Measurements from ENCODE around the gene CEP70. TPM values are rescaled to one million over a fixed set of nuclear protein-coding genes. Genes with fewer than 3 reads are reported as not detected.

Gene CEP70
- total and polyA plus RNA-seq, 10 of the 15 experiments (the other 5 are each of a cell fraction or from before 2014, with no cell fraction given): 1.4 to 9.3 (median 2.2) TPM

GRCh38 chr3:138507524-138507923 is 86.5 kb downstream of the CEP70 start (continued):
- TF ChIP-seq PBX3 (IDR thresholded peaks at IDR 0.05; ENCODE audit: insufficient replicate concordance, low read depth, low read length): no peak
- no peak for TF ChIP-seq TCF12 (IDR thresholded peaks at IDR 0.05; ENCODE audit: low read depth, low read length)
- TF ChIP-seq YBX1 (IDR thresholded peaks at IDR 0.05): no peak
- TF ChIP-seq TCF7 (IDR thresholded peaks at IDR 0.05; ENCODE audit: borderline replicate concordance): no peak
- TF ChIP-seq STAT3 (IDR thresholded peaks at IDR 0.05; ENCODE audit: low read depth, low read length): no peak
- TF ChIP-seq NR2C2 (IDR thresholded peaks at IDR 0.05; ENCODE audit: borderline replicate concordance, control insufficient read depth, insufficient read length, low read depth): no peak
- TF ChIP-seq ZNF384 (IDR thresholded peaks at IDR 0.05; ENCODE audit: borderline replicate concordance, low read depth, low read length): no peak
- no peak for TF ChIP-seq TBL1XR1 (IDR thresholded peaks at IDR 0.05; ENCODE audit: low read depth, low read length)

GRCh38 chr3:138498991-138499390 is 95.1 kb downstream of the CEP70 start:
- Histone ChIP-seq H3K27ac (ENCODE audit: control insufficient read depth, insufficient read depth) (no peak overlapping the region), H3K4me1 (ENCODE audit: control insufficient read depth, insufficient read depth, low read length) (no peaks in the 10 kb centered on the region), H3K9me3 (replicated peaks; ENCODE audit: control insufficient read depth, insufficient read depth, low read length) (no peaks in the 10 kb centered on the region), H4K20me1 (ENCODE audit: control insufficient read depth, insufficient read depth) (no peaks in the 10 kb centered on the region), H3K4me3 (no peak overlapping the region), H3K36me3 (ENCODE audit: control insufficient read depth in 2 of 2, insufficient read depth in 2 of 2, low read length in 1 of 2) (no peaks in the 10 kb centered on the region), H3K9ac (ENCODE audit: control insufficient read depth, insufficient read depth, low read length) (no peak overlapping the region), H2AFZ (ENCODE audit: control insufficient read depth, low read depth, low read length) (no peak overlapping the region), H3K4me2 (ENCODE audit: control insufficient read depth, insufficient read depth) (no peak overlapping the region), H3K27me3 (replicated peaks in 1 of 2; ENCODE audit: control insufficient read depth in 2 of 2, insufficient read depth in 2 of 2, low read length in 1 of 2) (no peaks in the 10 kb centered on the region), H3K79me2 (ENCODE audit: control insufficient read depth, insufficient read depth, low read length) (no peaks in the 10 kb centered on the region)
- intact Hi-C loops (cut with micrococcal nuclease; ENCODE audit: unreplicated experiment): no loop called here
- ChIA-PET RAD21 (ENCODE audit: unreplicated experiment) (no interaction called here), POLR2A (no interaction called here), CTCF (no interaction called here), SMC1A (ENCODE audit: uncharacterized antibody, unreplicated experiment) (no interaction called here)
- in situ Hi-C loops (cut with MboI): no loop called here
- FAIRE-seq: no peak
- no TSS peak for BruUV-seq (replicated peaks)
- DNase-seq (ENCODE audit: low read depth, low spot score): no peak
- no peak for ATAC-seq
- TF ChIP-seq HSF1 (IDR thresholded peaks at IDR 0.05; ENCODE audit: low read depth, low read length): no peak
- TF ChIP-seq SP1 (IDR thresholded peaks at IDR 0.05; ENCODE audit: low read depth, low read length): no peak
- TF ChIP-seq MTA3 (IDR thresholded peaks at IDR 0.05; ENCODE audit: borderline replicate concordance, low read length): no peak
- TF ChIP-seq ZBED1 (IDR thresholded peaks at IDR 0.05; ENCODE audit: borderline replicate concordance): no peak
- TF ChIP-seq PKNOX1 (IDR thresholded peaks at IDR 0.05): no peak
- TF ChIP-seq POLR2AphosphoS5 (IDR thresholded peaks at IDR 0.05; ENCODE audit: low read length): no peak
- no peak for TF ChIP-seq CBX3 (IDR thresholded peaks at IDR 0.05; ENCODE audit: borderline replicate concordance, low read depth)
- no peak for TF ChIP-seq NRF1 (conservative IDR thresholded peaks at IDR 0.05; ENCODE audit: low read depth, low read length)
- no peak for TF ChIP-seq DPF2 (IDR thresholded peaks at IDR 0.05)
- TF ChIP-seq MXI1 (IDR thresholded peaks at IDR 0.05; ENCODE audit: low read depth, low read length): no peak
- no peak for TF ChIP-seq TCF12 (IDR thresholded peaks at IDR 0.05; ENCODE audit: low read depth, low read length)
- no peak for TF ChIP-seq RFX5 (IDR thresholded peaks at IDR 0.05; ENCODE audit: low read depth, low read length)
- no peak for TF ChIP-seq MEF2B (IDR thresholded peaks at IDR 0.05; ENCODE audit: partially characterized antibody, poor library complexity, severe bottlenecking)
- TF ChIP-seq RELB (IDR thresholded peaks at IDR 0.05; ENCODE audit: low read depth): no peak
- no peak for TF ChIP-seq BCL11A (IDR thresholded peaks at IDR 0.05; ENCODE audit: low read depth, low read length)

Data from GM12878 (cell line).